Stimulated activated CD4-positive, alpha-beta T cell treated with anti-CD3 and anti-CD28 coated beads, Interleukin-15, amount 100 ng/mL, for 1 hour (primary cell): ENCODE data around the gene ANGPTL7.
"Not testable (repeated sequence)": the region's sequence is repeated elsewhere in the genome, so short reads cannot be mapped to it uniquely, and the experiment has no call there.

Experiments used
- DNase-seq, 2 donors: peaks; one replicate each; pipeline ENCODE4 v3.0.0-alpha.2; 2020; ENCODE audit warnings: low read depth in 1 of 2, low spot score in 1 of 2

Gene ANGPTL7, protein sequence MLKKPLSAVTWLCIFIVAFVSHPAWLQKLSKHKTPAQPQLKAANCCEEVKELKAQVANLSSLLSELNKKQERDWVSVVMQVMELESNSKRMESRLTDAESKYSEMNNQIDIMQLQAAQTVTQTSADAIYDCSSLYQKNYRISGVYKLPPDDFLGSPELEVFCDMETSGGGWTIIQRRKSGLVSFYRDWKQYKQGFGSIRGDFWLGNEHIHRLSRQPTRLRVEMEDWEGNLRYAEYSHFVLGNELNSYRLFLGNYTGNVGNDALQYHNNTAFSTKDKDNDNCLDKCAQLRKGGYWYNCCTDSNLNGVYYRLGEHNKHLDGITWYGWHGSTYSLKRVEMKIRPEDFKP

DNA sequence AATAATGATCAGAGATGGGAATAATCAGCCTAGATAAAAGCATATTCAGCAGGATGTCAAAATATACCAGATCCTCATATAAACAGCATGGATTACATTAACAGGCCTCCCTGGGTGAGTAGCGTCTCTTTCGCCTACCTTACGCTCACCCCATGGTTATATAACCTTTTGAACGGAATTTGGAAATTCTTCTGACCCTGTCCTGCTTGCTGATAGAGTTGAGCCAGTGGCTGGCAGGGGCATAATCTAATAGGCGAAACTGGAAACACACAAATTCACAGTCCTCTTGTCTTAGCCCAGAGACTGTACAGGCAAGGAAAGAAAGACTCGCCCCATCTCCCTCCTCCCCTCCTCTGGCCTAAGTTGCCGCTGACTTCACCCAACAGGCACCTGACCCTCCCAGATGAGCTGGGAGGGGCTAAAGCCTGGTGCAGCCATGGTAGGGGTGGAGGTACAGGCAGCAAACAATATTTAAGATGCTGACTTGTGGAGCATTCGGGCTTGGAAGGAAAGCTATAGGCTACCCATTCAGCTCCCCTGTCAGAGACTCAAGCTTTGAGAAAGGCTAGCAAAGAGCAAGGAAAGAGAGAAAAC lies at the start of gene ANGPTL7:
Gene ANGPTL7, plus strand, starts transcription at position 498 of the 594 bp plus-strand sequence. CDS start 225 bp downstream, outside the sequence.
- DNase-seq: no peak

DNA sequence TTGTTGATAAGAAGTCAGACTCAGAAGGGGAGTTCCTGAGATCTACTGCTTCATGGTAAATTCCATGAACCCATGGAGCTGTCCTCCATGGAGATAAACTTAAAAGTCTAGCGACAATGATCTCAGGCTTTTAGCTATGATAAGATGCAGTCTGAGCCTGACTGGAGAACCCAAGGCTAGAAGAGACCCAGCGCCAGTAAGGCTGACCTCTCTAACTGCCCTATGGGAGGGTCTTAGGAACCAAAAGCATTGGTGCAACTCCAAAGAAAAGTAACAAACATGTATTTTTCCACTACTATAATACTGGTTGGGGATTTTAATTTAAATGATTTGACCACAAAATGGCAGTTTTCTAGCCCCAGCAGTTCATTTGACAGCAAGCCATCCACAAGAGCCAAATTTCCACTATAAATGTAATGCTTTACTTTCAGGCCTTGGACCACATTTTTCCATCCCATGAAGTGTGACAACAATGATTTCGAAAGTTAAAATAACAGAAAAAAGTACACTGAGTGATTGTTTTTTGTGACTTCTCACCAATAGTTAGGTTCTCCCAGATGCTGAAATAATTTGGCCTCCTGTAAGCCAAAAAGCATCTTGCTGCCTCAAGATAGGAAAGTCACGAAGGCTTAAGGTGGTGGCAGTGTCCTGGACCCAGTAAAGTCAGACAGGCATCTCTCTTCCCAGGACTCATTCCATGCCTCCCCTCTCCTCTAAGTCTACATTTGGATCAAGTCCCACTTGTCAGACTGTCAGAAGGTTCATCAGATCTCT lies 46.4 kb upstream of the ANGPTL7 start:
- DNase-seq: no peak

GRCh38 chr1:11143401-11143800 lies 45.8 kb upstream of the ANGPTL7 start:
- no peak for DNase-seq

DNA sequence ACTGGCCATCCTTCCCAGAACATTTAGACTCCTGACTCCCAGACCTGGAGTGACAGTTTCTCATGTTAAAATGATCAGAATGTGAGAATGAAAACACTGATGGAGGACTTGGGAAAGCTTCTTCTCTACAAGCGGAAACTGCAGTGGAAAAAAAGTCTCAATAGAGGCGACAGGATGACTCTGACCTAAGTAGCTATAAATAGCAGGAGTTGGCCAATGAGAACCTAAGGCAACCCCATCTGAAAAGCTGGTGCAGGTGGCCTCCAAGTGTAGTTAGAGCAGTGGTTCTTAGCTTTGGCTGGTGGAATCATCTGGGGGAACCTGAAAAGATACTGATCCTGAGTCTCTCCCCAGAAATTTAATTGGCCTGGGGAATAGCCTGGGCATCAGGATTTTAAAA lies 45.2 kb upstream of the ANGPTL7 start:
- no peak for DNase-seq

DNA sequence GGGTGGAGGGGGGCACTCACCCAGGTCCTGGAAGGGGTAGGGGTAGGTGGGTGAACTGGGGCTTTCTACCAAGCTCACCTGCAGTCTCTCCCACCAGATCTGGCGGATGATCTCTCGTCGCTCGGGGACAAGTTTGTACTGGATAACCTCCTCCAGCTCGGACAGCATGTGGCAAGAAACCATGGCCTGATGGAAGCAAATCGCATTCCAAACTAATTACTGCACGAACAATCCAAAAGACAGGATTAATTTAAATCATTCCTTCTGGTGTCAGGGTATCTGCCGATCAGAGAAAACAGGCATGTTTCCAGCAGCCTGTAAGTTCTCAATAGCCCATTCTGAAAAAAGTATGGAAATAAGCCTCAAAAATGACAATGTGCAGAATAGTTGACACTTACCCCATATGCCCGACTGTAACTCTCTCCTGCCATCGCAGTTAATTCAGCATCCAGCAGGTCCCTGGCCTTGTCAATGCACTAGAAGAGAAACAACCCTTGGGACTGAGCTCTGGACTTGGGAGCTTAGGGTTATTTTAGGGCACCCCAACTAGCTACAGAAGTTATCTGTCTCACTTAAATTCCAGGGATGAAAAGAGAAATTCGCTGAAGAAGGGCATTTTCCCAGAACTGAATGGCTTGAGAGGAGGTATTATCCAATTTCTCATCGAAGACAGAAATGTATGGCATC lies 44.4 kb upstream of the ANGPTL7 start:
- no peak for DNase-seq

GRCh38 chr1:11145741-11146140 lies 43.4 kb upstream of the ANGPTL7 start:
- DNase-seq: no peak

DNA sequence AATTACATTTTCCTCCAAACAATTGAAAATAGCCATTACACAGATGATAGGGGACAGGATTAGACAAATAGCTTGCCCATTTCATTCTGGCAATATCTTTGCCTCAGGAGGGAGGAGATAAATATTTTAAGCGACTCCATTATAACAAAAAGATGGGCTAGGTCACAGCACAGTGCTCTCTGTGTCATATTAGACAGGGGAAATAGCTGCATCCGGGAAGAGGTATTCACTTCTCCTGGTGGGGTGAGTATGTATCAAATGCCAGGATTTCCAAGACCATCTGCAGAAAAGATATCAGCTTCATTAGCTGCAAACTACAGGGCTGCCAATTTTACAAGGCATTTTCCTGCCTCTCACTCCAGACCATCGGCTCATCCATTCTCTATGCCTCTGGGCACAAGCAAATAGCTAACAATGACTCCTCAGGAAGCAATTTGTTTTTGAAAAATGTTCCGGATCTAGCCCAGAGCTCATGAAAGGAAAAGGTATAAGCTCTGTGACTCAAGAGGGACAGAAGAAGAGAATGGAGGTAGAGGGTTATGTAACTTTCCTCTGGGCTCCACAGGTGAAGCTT lies 41.9 kb upstream of the ANGPTL7 start:
- no peak for DNase-seq

- DNase-seq: no peak
These were observed 38.8 kb upstream of the ANGPTL7 start for GRCh38 chr1:11150326-11150725.

DNA sequence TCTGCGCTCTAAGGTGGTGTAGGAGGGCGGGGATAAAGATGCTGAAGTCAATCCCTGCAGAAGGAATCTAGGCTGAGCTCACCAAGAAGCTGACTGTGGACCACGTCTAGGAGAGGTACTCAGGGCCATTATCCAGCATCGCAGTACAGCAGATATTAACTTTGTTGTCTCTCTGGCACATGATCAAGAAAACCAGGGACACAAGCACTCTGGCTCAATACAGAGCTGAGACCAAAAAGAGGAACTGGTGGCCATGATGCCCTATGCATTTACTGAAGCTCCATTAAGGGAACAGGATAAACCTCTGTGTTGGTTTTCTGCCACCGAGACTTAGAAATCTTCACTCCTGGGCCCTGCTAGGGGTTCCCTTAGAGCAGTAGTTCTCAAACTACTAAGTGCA lies 38.0 kb upstream of the ANGPTL7 start:
- DNase-seq: no peak

GRCh38 chr1:11151826-11152612 lies 37.1 kb upstream of the ANGPTL7 start:
- no peak for DNase-seq

DNA sequence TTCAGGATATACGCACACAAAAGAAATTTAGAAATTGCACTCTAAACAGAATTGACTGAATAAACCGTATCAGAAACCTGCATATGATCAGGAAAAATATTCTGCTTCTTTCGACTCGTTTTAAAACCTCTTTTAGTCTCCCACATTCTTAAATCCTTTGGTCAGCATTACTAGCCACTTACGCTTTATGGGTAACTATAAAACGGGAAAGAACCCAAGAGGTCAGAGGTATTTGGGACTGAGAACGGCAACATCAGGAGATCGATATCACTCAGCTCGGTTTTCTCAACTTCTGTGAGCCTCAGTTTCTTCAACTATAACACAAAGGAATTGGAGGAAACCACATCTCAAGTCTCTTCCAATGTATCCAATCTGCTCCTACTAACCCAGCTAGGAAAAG lies 36.4 kb upstream of the ANGPTL7 start:
- DNase-seq: no peak

- DNase-seq: no peak
These were observed 36.0 kb upstream of the ANGPTL7 start for GRCh38 chr1:11153184-11153583.

DNA sequence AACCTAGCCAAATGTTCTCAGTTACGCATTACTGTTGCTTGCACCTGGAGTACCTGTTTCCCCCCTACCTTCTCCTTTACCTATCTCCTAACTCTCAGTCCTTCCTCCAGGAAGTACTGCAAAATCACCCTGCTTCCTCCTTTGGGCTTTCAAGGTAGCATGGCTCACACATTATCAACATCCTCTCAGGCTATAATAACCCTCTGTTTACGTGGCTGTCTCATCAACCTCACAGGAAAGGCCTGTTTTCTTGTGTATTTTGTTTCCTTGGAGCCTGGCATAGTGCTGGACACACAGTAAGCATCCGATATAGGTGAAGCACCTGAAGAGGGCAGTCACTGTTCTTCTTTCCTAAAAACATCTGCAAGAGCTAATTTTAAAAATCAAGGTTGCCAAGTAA lies 32.7 kb upstream of the ANGPTL7 start:
- no peak for DNase-seq

DNA sequence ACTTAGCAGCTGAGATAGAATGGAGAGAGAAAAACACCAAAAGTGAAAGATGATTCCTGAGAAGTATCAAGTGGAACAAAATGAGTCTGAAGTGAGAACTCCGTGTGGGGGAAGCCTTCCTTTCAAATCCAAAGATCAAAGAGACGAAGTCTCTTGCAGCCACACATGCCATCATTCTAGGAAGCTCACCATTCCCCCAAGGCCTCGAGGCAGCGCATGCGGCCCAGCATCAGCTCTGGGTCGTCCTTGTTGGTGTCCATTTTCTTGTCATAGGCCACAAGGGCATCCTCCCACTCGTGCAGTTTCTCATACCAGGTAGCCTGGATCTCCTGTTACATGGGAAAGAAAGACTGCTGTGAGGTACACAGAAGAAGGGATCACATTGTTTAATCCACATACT lies 32.2 kb upstream of the ANGPTL7 start:
- no peak for DNase-seq

GRCh38 chr1:11157394-11157793 lies 31.8 kb upstream of the ANGPTL7 start:
- DNase-seq: no peak

- DNase-seq: no peak
These were observed 31.3 kb upstream of the ANGPTL7 start for GRCh38 chr1:11157867-11158266.

DNA sequence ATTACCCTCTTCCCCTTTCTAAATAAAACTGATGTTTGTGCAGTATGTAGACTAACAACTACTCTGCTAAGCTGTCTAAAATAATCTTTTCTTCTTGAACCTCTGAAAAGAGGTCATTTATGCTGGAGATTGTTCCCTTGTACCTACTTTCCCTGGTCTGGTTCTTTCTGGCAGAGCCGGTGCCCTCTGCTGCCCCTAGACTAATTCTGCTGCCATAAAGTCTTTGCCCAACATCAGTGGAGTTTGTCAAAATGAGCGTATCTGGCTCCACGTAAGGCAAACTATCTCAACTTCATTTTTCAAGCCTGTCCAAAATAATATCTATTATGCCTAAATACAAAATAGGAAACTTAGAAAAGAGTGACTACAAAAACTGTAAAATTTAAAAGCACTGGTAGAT lies 30.9 kb upstream of the ANGPTL7 start:
- DNase-seq: no peak

DNA sequence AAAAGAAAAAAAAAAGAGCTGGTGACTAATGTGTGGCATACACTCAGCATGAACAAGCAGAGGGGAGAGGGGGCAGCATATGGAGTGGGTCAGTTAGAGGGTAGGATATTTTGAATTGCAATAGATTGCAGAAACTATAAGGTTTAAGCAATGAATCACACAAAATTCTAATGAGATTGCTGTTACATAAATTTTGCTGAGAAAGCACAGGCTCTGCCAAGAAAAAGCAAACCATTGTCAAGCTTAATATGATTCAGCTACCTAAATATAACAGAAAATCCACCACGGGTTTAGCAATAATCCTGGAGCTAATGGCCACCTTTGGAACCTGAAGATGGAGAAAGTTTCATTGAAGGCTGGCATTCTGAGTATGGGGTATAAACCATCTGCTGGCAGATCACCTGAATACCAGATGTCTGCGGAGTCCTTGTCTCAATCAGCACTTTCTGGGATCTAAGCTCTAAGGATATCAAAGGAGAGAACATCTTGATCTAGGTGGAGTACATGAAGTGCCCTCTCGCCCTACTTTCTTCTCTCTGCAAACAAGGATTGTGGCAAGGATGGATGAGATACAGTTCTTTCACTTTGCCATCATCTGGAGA lies 30.3 kb upstream of the ANGPTL7 start:
- DNase-seq: no peak

- not testable (repeated sequence) for DNase-seq
These were observed 26.4 kb upstream of the ANGPTL7 start for GRCh38 chr1:11162752-11163151.

DNA sequence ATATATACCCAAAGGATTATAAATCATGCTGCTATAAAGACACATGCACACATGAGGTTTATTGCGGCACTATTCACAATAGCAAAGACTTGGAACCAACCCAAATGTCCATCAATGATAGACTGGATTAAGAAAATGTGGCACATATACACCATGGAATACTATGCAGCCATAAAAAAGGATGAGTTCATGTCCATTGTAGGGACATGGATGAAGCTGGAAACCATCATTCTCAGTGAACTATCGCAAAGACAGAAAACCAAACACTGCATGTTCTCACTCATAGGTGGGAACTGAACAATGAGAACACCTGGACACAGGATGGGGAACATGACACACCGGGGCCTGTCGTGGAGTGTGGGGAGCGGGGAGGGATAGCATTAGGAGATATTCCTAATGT lies 22.4 kb upstream of the ANGPTL7 start:
- DNase-seq: not testable (repeated sequence)
